Activated gamma-delta T cell (primary cell): ENCODE measurements around the gene IFI35.
"Not testable (repeated sequence)": the region's sequence is repeated elsewhere in the genome, so short reads cannot be mapped to it uniquely, and the experiment has no call there.

Experiments used
- DNase-seq: peaks from one replicate; lab custom pipeline; 2025; lab: John Stamatoyannopoulos, UW

Gene IFI35

GRCh38 chr17:43024407-43025289 is 18.1 kb downstream of the IFI35 start, which contains the start of gene RND2:
RND2 (plus strand) TSS chr17:43025231; CDS start chr17:43025348, 117 bp downstream.
- peak; percentile 51 for DNase-seq

GRCh38 chr17:43025290-43025657 is 18.7 kb downstream of the IFI35 start:
- DNase-seq = no peak

GRCh38 chr17:43025766-43026537 is 19.4 kb downstream of the IFI35 start:
- no peak for DNase-seq

GRCh38 chr17:43026595-43026994 is 20.0 kb downstream of the IFI35 start:
- no peak for DNase-seq

- no peak for DNase-seq
These were observed 20.8 kb downstream of the IFI35 start for GRCh38 chr17:43027091-43028032.

- DNase-seq = no peak
These were observed 21.8 kb downstream of the IFI35 start for GRCh38 chr17:43028221-43028861.

GRCh38 chr17:43030137-43030767 is 23.7 kb downstream of the IFI35 start:
- DNase-seq = no peak

- DNase-seq = no peak
These were observed 25.1 kb downstream of the IFI35 start for GRCh38 chr17:43031666-43032065.

- no peak for DNase-seq
These were observed 27.6 kb downstream of the IFI35 start for GRCh38 chr17:43033948-43034881.

GRCh38 chr17:43034894-43035293 is 28.3 kb downstream of the IFI35 start:
- no peak for DNase-seq

GRCh38 chr17:43039646-43040045 is 33.1 kb downstream of the IFI35 start:
- DNase-seq = no peak

GRCh38 chr17:43040655-43041054 is 34.1 kb downstream of the IFI35 start:
- DNase-seq = no peak

- no peak for DNase-seq
These were observed 35.5 kb downstream of the IFI35 start for GRCh38 chr17:43042025-43042628.

GRCh38 chr17:43043307-43043706 is 36.7 kb downstream of the IFI35 start:
- DNase-seq = no peak

GRCh38 chr17:43044024-43044423 is 37.4 kb downstream of the IFI35 start:
- DNase-seq = no peak

- no peak for DNase-seq
These were observed 45.4 kb downstream of the IFI35 start for GRCh38 chr17:43051969-43052368.

GRCh38 chr17:43053008-43053407 is 46.4 kb downstream of the IFI35 start:
- not testable (repeated sequence) for DNase-seq

- no peak for DNase-seq
These were observed 49.5 kb downstream of the IFI35 start for GRCh38 chr17:43056051-43056450.

- no peak for DNase-seq
These were observed 56.5 kb downstream of the IFI35 start for GRCh38 chr17:43062984-43063638.
